HG02970 (cell line): ENCODE measurements around the gene PDE7B.
"Not testable (repeated sequence)": the region's sequence is repeated elsewhere in the genome, so short reads cannot be mapped to it uniquely, and the experiment has no call there.

Experiments
- ATAC-seq: cut with Tn5 transposase; IDR thresholded peaks from one replicate; pipeline ENCODE4 v1.9.1; 2021; ENCODE audit warnings: mild to moderate bottlenecking, moderate library complexity, moderate number of reproducible peaks; ENCODE audit not compliant: unreplicated experiment, low FRiP score

The PDE7B gene

GRCh38 chr6:136213012-136213539 is 361.6 kb downstream of the PDE7B start:
- ATAC-seq = no peak

DNA sequence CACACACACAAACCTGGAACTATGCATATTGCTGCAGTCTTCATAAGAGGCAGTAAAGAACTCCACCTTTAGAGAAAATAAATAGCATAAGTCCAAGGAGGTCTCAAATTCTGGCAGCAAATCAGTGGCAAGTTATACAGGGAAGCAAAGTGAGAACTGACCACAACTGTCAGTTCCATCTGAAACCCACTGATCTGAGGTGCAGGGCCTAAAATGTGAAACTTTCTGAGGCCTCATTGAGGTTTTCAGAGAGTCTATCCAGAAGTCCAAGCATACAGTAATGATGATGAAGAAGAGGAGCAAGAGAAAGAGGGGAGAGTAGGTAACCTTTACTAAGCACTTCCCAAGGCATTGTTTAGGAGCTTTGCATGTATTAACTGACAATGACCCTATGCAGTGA is 362.4 kb downstream of the PDE7B start:
- no peak for ATAC-seq

- ATAC-seq = no peak
Observed at GRCh38 chr6:136216503-136217401, 365.3 kb downstream of the PDE7B start.

GRCh38 chr6:136224974-136225373 is 373.5 kb downstream of the PDE7B start:
- not testable (repeated sequence) for ATAC-seq

DNA sequence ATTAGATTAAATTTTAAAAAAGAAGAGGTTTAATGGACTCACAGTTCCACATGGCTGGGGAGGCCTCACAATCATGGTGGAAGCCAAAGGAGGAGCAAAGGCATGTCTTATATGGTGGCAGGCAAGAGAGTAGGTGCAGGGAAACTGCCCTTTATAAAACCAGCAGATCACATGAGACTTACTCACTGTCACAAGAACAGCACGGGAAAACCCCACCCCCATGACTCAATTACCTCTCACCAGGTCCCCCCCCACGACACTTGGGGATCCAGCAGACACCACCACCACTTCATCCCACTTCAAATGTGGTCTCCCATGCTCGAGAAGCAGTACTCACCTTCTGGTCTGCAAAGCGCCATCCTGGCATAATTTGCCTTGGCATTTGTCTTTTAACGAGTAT is 374.0 kb downstream of the PDE7B start:
- ATAC-seq = no peak

DNA sequence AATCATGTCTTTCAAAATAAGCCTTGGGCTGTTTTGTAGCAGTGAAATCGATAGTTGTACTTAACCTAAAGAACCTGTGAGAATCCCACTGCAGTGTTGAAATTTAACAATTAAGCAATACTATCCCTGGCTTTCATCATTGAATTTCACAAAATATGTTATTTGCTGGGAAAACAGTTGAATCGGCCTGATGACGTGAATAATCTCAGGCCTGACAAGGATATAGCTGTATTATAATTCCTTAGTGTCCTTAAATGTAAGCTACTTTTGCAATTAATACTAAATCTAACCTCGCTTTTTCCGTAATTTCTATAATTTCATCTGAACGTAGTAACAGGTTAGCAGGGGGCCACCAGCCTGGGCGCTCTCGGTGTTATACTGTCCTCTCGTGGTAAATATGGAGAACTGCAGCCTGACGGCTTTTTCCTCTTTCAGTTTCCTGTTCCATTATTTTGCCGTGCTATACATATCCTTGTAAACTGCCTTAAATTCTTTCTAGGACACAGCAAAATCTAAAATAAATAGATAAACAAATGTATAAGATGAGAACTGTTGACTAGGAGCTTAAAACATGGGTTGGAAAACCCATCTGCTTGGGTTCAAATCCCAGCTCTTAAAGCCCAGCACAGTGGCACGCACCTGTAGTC is 374.6 kb downstream of the PDE7B start:
- no peak for ATAC-seq

- ATAC-seq = no peak
Observed at GRCh38 chr6:136226674-136227377, 375.3 kb downstream of the PDE7B start.

GRCh38 chr6:136228814-136229213 is 377.3 kb downstream of the PDE7B start:
- ATAC-seq = no peak

DNA sequence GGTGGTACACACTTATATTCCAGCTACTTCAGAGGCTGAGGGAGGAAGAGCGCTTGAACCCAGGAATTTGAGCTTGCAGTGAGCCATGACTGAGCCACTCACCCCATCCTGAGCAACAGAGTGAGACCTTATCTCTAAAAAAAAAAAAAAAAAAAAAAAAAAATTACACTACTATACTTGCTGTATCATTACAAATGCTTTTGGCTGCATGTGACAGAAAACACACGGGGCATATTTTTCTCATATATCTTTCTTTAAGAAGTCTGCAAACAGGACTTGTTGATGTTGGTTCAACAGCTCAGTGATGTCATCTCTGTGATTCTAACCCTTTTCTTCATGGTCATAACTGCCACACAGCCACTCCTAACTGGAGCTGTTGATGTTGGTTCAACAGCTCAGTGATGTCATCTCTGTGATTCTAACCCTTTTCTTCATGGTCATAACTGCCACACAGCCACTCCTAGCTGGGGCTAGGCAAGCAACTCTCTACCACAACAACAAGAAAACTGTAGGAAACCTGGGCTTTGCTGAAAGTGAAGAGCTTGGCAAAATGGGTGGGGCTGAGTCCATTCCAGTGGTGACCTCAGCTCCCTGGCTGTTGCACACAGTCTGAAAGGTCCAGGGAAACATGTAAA is 378.8 kb downstream of the PDE7B start:
- ATAC-seq = no peak

- no peak for ATAC-seq
Observed at GRCh38 chr6:136232701-136233100, 381.2 kb downstream of the PDE7B start.

DNA sequence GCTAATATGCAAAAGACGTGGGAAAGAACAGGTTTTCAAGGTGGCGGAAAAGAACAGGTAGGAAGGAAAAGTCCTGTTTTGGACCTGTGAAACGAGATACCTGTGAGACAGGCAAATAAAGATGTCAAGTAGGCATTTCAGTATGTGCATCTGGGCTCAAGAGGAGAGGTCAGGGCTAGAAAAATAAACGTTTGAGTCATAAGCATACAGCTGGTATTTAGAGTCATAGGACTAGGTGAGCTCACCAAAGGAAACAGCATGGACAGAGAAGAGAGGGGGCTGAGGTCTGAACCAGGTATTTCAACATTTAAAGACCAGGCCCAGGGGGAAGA is 383.7 kb downstream of the PDE7B start:
- no peak for ATAC-seq

- no peak for ATAC-seq
Observed at GRCh38 chr6:136236466-136237293, 385.2 kb downstream of the PDE7B start.

- ATAC-seq = no peak
Observed at GRCh38 chr6:136244061-136244616, 392.6 kb downstream of the PDE7B start.
